ENCODE results near the gene LMBR1.
"Not testable (repeated sequence)": the region's sequence is repeated elsewhere in the genome, so short reads cannot be mapped to it uniquely, and the experiment has no call there.

DNA sequence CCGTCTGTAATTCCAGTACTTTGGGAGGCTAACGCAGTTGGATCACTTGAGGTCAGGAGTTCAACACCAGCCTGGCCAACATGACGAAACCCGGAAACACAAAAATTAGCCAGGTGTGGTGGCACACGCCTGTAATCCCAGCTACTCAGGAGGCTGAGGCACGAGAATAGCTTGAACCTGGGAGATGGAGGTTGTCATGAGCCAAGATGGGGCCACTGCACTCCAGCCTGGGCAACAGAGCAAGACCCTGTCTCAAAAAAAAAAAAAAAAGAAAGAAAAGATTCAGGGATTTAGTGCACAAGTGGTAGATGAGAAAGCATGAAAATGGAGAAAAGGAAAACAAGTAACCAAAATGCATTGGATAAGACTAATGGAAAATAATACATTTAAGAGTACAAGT lies 49.4 kb downstream of the LMBR1 start:
- TF ChIP-seq, protein P1, sequence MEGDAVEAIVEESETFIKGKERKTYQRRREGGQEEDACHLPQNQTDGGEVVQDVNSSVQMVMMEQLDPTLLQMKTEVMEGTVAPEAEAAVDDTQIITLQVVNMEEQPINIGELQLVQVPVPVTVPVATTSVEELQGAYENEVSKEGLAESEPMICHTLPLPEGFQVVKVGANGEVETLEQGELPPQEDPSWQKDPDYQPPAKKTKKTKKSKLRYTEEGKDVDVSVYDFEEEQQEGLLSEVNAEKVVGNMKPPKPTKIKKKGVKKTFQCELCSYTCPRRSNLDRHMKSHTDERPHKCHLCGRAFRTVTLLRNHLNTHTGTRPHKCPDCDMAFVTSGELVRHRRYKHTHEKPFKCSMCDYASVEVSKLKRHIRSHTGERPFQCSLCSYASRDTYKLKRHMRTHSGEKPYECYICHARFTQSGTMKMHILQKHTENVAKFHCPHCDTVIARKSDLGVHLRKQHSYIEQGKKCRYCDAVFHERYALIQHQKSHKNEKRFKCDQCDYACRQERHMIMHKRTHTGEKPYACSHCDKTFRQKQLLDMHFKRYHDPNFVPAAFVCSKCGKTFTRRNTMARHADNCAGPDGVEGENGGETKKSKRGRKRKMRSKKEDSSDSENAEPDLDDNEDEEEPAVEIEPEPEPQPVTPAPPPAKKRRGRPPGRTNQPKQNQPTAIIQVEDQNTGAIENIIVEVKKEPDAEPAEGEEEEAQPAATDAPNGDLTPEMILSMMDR (IDR thresholded peaks at IDR 0.05; ENCODE audit: poor library complexity): not testable (repeated sequence)
- TF ChIP-seq EZH2phosphoT487 (IDR thresholded peaks at IDR 0.05; ENCODE audit: low read depth, severe bottlenecking, unreplicated experiment): not testable (repeated sequence)
